Measurements from ENCODE around the gene PTPN4. TPM values are rescaled to one million over a fixed set of nuclear protein-coding genes. Genes with fewer than 3 reads are reported as not detected.

The PTPN4 gene
- total and polyA plus RNA-seq, 2 of the 8 experiments (the other 6 are each of a cell fraction or from before 2014, with no cell fraction given), result 28.5 to 105 TPM

- H4K20me1 ChIP-seq (replicated peaks in 1 of 2; ENCODE audit: control insufficient read depth in 1 of 2, insufficient read depth in 2 of 2, low read length in 2 of 2), result no peaks in the 10 kb centered on the region
- H3K27ac ChIP-seq (ENCODE audit: low read depth, low read length), result no peak overlapping the region
- H3K79me2 ChIP-seq (ENCODE audit: control insufficient read depth in 1 of 2, insufficient read depth in 2 of 2, low read length in 2 of 2), result no peaks in the 10 kb centered on the region
- no peaks in the 10 kb centered on the region for H3K4me1 ChIP-seq (replicated peaks in 1 of 4; ENCODE audit: control insufficient read depth in 3 of 4, insufficient read depth in 4 of 4, low read length in 3 of 4)
- H2BK12ac ChIP-seq (ENCODE audit: low read depth, low read length), result no peak overlapping the region
- H2BK20ac ChIP-seq (ENCODE audit: low read length), result no peak overlapping the region
- no peak overlapping the region for H3K56ac ChIP-seq (replicated peaks; ENCODE audit: insufficient read length, low read depth, low read length)
- H4K8ac ChIP-seq (ENCODE audit: extremely low read depth, insufficient read depth, low read length), result peak overlapping the region; percentile 86; the same call in 1 of the 2 replicates
- no peaks in the 10 kb centered on the region for H3K79me1 ChIP-seq (ENCODE audit: low read depth, low read length)
- CTCF ChIA-PET (ENCODE audit: partially characterized antibody), result interaction anchor here (0.6 to 1.4 kb wide), 6 partner anchors 22 to 1821 kb away, joined by 3 to 4 read pairs (median 4); no protein-coding TSS in a partner anchor
- no peak overlapping the region for H4K91ac ChIP-seq (replicated peaks; ENCODE audit: insufficient read length, low read length)
- H3K4me3 ChIP-seq (ENCODE audit: extremely low read depth in 1 of 4, insufficient read depth in 2 of 4, low read depth in 3 of 4, low read length in 4 of 4), result no peak overlapping the region
- DNase-seq (ENCODE audit: low read depth in 1 of 2, low spot score in 2 of 2) (no peak), FAIRE-seq (no peak)
- H2AK5ac ChIP-seq (ENCODE audit: low read depth, low read length), result no peak overlapping the region
- 0 out of 4 replicates have a peak, but pooled peaks cover 0 to 3% of the 10 kb centered on the region in 2 experiments for H3K9me3 ChIP-seq (ENCODE audit: insufficient read depth in 2 of 2, low read depth in 1 of 2, low read length in 1 of 2)
- H2AFZ ChIP-seq (ENCODE audit: low read length), result no peak overlapping the region; the same call in 1 of the 2 replicates
- no peak overlapping the region for H4K5ac ChIP-seq (ENCODE audit: insufficient read length, low read depth, low read length)
- POLR2A ChIA-PET (ENCODE audit: partially characterized antibody), result no interaction called here
- H3K23ac ChIP-seq (ENCODE audit: insufficient read length), result no peak overlapping the region
- H2BK5ac ChIP-seq (ENCODE audit: low read depth, low read length), result no peak overlapping the region
- H3K9ac ChIP-seq (replicated peaks in 1 of 4; ENCODE audit: extremely low read depth in 1 of 4, low read depth in 3 of 4, low read length in 3 of 4), result no peak overlapping the region
- no peak overlapping the region for H2BK15ac ChIP-seq (ENCODE audit: low read length)
- H3K27me3 ChIP-seq (replicated peaks in 1 of 4; ENCODE audit: control insufficient read depth in 3 of 4, extremely low read depth in 1 of 4, insufficient read depth in 3 of 4, low read length in 3 of 4), result no peaks in the 10 kb centered on the region
- H2BK120ac ChIP-seq (replicated peaks; ENCODE audit: low read depth, low read length), result no peak overlapping the region
- H3K14ac ChIP-seq (ENCODE audit: insufficient read length), result no peak overlapping the region
- H3K18ac ChIP-seq (ENCODE audit: extremely low read depth, low read length), result no peak overlapping the region
- no peak overlapping the region for H3K4ac ChIP-seq (replicated peaks; ENCODE audit: insufficient read length, low read depth, low read length)
- H3K23me2 ChIP-seq (ENCODE audit: low read depth, low read length), result no peaks in the 10 kb centered on the region
- H3K4me2 ChIP-seq (ENCODE audit: insufficient read depth in 1 of 2, low read depth in 2 of 2, low read length in 2 of 2), result no peak overlapping the region
- no peaks in the 10 kb centered on the region for H3K36me3 ChIP-seq (ENCODE audit: control insufficient read depth in 2 of 4, insufficient read depth in 4 of 4, low read length in 3 of 4)
- WGBS, 2 experiments (ENCODE audit: extremely low coverage in 1 of 2, insufficient coverage in 1 of 2, insufficient read length in 1 of 2, insufficient replicate concordance in 2 of 2, low coverage in 1 of 2, low lambda C conversion rate in 2 of 2, missing lambda C conversion rate in 1 of 2), result 87% methylated on average over 10 of the region's 10 CpGs; no CpG with 5 or more reads in 1 of the 2 experiments
- TF ChIP-seq CBX5 (IDR thresholded peaks at IDR 0.05; ENCODE audit: low read depth, low read length) (no peak), EZH2 (IDR thresholded peaks at IDR 0.05; ENCODE audit: low read depth, low read length, severe bottlenecking) (no peak), TAF7 (optimal IDR thresholded peaks at IDR 0.05; ENCODE audit: borderline replicate concordance, low read depth, low read length) (no peak), SAP30 (IDR thresholded peaks at IDR 0.05; ENCODE audit: insufficient read depth, insufficient replicate concordance, low read length) (no peak), USF2 (IDR thresholded peaks at IDR 0.05; ENCODE audit: low read length) (no peak), CTBP2 (IDR thresholded peaks at IDR 0.05; ENCODE audit: borderline replicate concordance, insufficient read depth, insufficient read length, low read length) (no peak), MAX (IDR thresholded peaks at IDR 0.05) (no peak), SP2 (IDR thresholded peaks at IDR 0.05; ENCODE audit: low read length) (no peak), CREB1 (IDR thresholded peaks at IDR 0.05) (no peak)
- TF ChIP-seq, protein P1, sequence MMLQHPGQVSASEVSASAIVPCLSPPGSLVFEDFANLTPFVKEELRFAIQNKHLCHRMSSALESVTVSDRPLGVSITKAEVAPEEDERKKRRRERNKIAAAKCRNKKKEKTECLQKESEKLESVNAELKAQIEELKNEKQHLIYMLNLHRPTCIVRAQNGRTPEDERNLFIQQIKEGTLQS (IDR thresholded peaks at IDR 0.05; ENCODE audit: insufficient read depth, low read depth, low read length), result no peak
Measured at GRCh38 chr2:119724656-119725485, 34.9 kb upstream of the PTPN4 start.

Data from H1 (cell line).